Stimulated activated CD4-positive, alpha-beta T cell treated with anti-CD3 and anti-CD28 coated beads, Interleukin-1b, Interleukin-23, amount 100 ng/mL, for 4 hours (primary cell): Measurements from ENCODE around the gene MYH6.

Source experiments
- DNase-seq, 2 donors: peaks; one replicate each; pipeline ENCODE4 v3.0.0-alpha.2; 2020; ENCODE audit warnings: low read depth in 2 of 2

MYH6 gene

GRCh38 chr14:23377573-23378563 lies 30.2 kb downstream of the MYH6 start:
- DNase-seq: no peak

- no peak for DNase-seq
Measured at GRCh38 chr14:23377198-23377550, 30.9 kb downstream of the MYH6 start.

GRCh38 chr14:23376482-23377197 lies 31.4 kb downstream of the MYH6 start, which contains the start of gene CMTM5:
CMTM5 (plus strand) TSS chr14:23377046; CDS start chr14:23377252, 206 bp downstream.
- DNase-seq: no peak

GRCh38 chr14:23375527-23376251 lies 32.4 kb downstream of the MYH6 start:
- DNase-seq: no peak

- no peak for DNase-seq
Measured at GRCh38 chr14:23373041-23373440, 35.0 kb downstream of the MYH6 start.

GRCh38 chr14:23372509-23372908 lies 35.6 kb downstream of the MYH6 start, which contains the start of gene IL25:
IL25 (plus strand) TSS chr14:23372809.
- DNase-seq: no peak

- DNase-seq: no peak
Measured at GRCh38 chr14:23371865-23372264, 36.2 kb downstream of the MYH6 start.

GRCh38 chr14:23370221-23370620 lies 37.9 kb downstream of the MYH6 start:
- DNase-seq: no peak

- no peak for DNase-seq
Measured at GRCh38 chr14:23366426-23366921, 41.6 kb downstream of the MYH6 start.

- DNase-seq: no peak
Measured at GRCh38 chr14:23365732-23366425, 42.2 kb downstream of the MYH6 start.

- no peak for DNase-seq
Measured at GRCh38 chr14:23365036-23365731, 42.9 kb downstream of the MYH6 start, which contains the start of gene EFS. EFS (minus strand) TSS chr14:23365172; CDS start chr14:23365025, 147 bp downstream.

- DNase-seq: no peak
Measured at GRCh38 chr14:23364164-23365035, 43.7 kb downstream of the MYH6 start.

GRCh38 chr14:23362200-23362599 lies 45.9 kb downstream of the MYH6 start:
- DNase-seq: no peak

- no peak for DNase-seq
Measured at GRCh38 chr14:23361763-23362162, 46.3 kb downstream of the MYH6 start.

GRCh38 chr14:23361320-23361719 lies 46.8 kb downstream of the MYH6 start:
- DNase-seq: no peak

GRCh38 chr14:23360496-23360895 lies 47.6 kb downstream of the MYH6 start:
- no peak for DNase-seq

GRCh38 chr14:23359722-23360447 lies 48.2 kb downstream of the MYH6 start:
- no peak for DNase-seq

- no peak for DNase-seq
Measured at GRCh38 chr14:23359167-23359626, 48.9 kb downstream of the MYH6 start.
